ENCODE data around the gene PIMREG.

PIMREG gene

GRCh38 chr17:6465206-6466003, 21.1 kb downstream of the PIMREG start:
- Histone ChIP-seq H2AFZ (ENCODE audit: low read length) (no peak overlapping the region), H3K27ac (ENCODE audit: low read depth, low read length, poor library complexity, severe bottlenecking) (no peak overlapping the region), H3K9me3 (ENCODE audit: low read length) (no peaks in the 10 kb centered on the region), H3K27me3 (ENCODE audit: insufficient read depth, low read length) (no peaks in the 10 kb centered on the region; the same call in 1 of the 2 replicates), H3K4me3 (ENCODE audit: low read depth, low read length, poor library complexity, severe bottlenecking) (no peak overlapping the region), H3K9ac (ENCODE audit: low read length) (no peak overlapping the region), H3K4me2 (ENCODE audit: low read length) (no peak overlapping the region), H4K20me1 (ENCODE audit: insufficient read depth, low read length) (no peaks in the 10 kb centered on the region), H3K9me2 (ENCODE audit: low read depth, low read length) (no peaks in the 10 kb centered on the region), H3K4me1 (ENCODE audit: insufficient read depth, low read length, severe bottlenecking) (no peaks in the 10 kb centered on the region), H3F3A (ENCODE audit: insufficient read depth, low read length) (no peaks in the 10 kb centered on the region), H3K79me2 (ENCODE audit: insufficient read depth, low read length) (no peaks in the 10 kb centered on the region), H3K36me3 (ENCODE audit: insufficient read depth, low read length) (no peaks in the 10 kb centered on the region)
- no peak for TF ChIP-seq EZH2 (IDR thresholded peaks at IDR 0.05; ENCODE audit: borderline replicate concordance, low read length)
- no peak for TF ChIP-seq CTCF (IDR thresholded peaks at IDR 0.05; ENCODE audit: low read length)

GRCh38 chr17:6467567-6467966, 23.3 kb downstream of the PIMREG start:
- TF ChIP-seq EZH2 (IDR thresholded peaks at IDR 0.05; ENCODE audit: borderline replicate concordance, low read length) (no peak), CTCF (IDR thresholded peaks at IDR 0.05; ENCODE audit: low read length) (no peak)
- Histone ChIP-seq H3K4me3 (ENCODE audit: low read depth, low read length, poor library complexity, severe bottlenecking) (no peak overlapping the region), H3K27ac (ENCODE audit: low read depth, low read length, poor library complexity, severe bottlenecking) (no peak overlapping the region), H4K20me1 (ENCODE audit: insufficient read depth, low read length) (no peaks in the 10 kb centered on the region), H3K9me3 (ENCODE audit: low read length) (no peaks in the 10 kb centered on the region), H3K36me3 (ENCODE audit: insufficient read depth, low read length) (no peaks in the 10 kb centered on the region), H2AFZ (ENCODE audit: low read length) (no peak overlapping the region), H3K9ac (ENCODE audit: low read length) (no peak overlapping the region), H3K9me2 (ENCODE audit: low read depth, low read length) (no peaks in the 10 kb centered on the region), H3K79me2 (ENCODE audit: insufficient read depth, low read length) (no peaks in the 10 kb centered on the region), H3K4me2 (ENCODE audit: low read length) (no peak overlapping the region), H3F3A (ENCODE audit: insufficient read depth, low read length) (no peaks in the 10 kb centered on the region), H3K27me3 (ENCODE audit: insufficient read depth, low read length) (no peaks in the 10 kb centered on the region), H3K4me1 (ENCODE audit: insufficient read depth, low read length, severe bottlenecking) (no peaks in the 10 kb centered on the region)

GRCh38 chr17:6468051-6468790, 24.0 kb downstream of the PIMREG start:
- TF ChIP-seq EZH2 (IDR thresholded peaks at IDR 0.05; ENCODE audit: borderline replicate concordance, low read length) (no peak), CTCF (IDR thresholded peaks at IDR 0.05; ENCODE audit: low read length) (no peak)
- H3K9ac ChIP-seq (ENCODE audit: low read length) = no peak overlapping the region
- no peak overlapping the region for H3K27ac ChIP-seq (ENCODE audit: low read depth, low read length, poor library complexity, severe bottlenecking)
- H3K4me2 ChIP-seq (ENCODE audit: low read length) = no peak overlapping the region
- no peaks in the 10 kb centered on the region for H3K9me3 ChIP-seq (ENCODE audit: low read length)
- no peaks in the 10 kb centered on the region for H3K79me2 ChIP-seq (ENCODE audit: insufficient read depth, low read length)
- H3K4me1 ChIP-seq (ENCODE audit: insufficient read depth, low read length, severe bottlenecking) = no peaks in the 10 kb centered on the region
- H3K9me2 ChIP-seq (ENCODE audit: low read depth, low read length) = no peaks in the 10 kb centered on the region
- H3K36me3 ChIP-seq (ENCODE audit: insufficient read depth, low read length) = no peaks in the 10 kb centered on the region
- no peaks in the 10 kb centered on the region for H3F3A ChIP-seq (ENCODE audit: insufficient read depth, low read length)
- H4K20me1 ChIP-seq (ENCODE audit: insufficient read depth, low read length) = no peaks in the 10 kb centered on the region
- H2AFZ ChIP-seq (ENCODE audit: low read length) = no peak overlapping the region
- H3K27me3 ChIP-seq (ENCODE audit: insufficient read depth, low read length) = no peaks in the 10 kb centered on the region
- no peak overlapping the region for H3K4me3 ChIP-seq (ENCODE audit: low read depth, low read length, poor library complexity, severe bottlenecking)

Measured in OCI-LY1 (cell line).